GM12801 (cell line): ENCODE results near the gene CCDC38.

Experiments
- CTCF ChIP-seq: IDR thresholded peaks from one replicate; pipeline ENCODE4 v1.5.1; 2011; ENCODE audit warnings: control low read depth; ENCODE audit not compliant: insufficient read length; ENCODE audit errors: extremely low read depth

The CCDC38 gene

DNA sequence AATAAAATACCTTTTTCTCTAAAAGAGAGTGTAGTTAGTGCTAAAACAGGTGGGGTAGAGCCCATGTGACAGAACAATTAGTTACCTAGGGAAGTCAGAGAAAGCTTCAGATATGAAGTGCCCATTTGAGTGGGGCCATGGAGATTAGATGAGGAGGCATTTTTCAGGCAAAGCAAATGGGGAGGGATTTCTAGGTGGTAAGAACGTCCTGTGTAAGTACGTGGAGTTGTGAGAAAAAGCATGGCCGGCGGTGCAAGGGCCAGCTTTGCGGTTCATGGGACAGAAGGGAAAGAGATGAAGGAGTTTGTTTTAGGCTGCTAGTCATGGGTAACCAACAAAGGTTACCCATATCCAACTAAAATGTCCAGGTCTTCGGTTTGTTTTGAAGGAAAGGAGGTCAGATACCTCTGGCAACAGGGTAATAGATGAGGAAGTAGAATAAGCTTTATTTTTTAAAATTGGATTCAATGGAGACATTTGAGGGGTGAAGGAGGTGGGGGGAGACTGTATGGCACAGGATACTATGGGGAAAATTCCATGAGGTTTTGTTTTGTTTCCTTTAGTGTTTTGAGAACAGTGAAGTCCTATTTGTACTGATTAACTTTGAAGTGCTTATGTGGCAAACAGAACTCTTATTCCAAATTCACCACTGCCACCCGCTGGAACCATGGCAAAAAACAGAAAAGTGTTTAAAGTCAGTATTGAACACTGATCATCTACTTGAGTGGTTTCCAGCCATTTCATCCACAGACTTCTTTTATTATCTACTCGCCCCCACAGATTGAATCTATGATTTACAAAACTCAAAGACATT, 93.6 kb downstream of the CCDC38 start:
- no peak for TF ChIP-seq CTCF

DNA sequence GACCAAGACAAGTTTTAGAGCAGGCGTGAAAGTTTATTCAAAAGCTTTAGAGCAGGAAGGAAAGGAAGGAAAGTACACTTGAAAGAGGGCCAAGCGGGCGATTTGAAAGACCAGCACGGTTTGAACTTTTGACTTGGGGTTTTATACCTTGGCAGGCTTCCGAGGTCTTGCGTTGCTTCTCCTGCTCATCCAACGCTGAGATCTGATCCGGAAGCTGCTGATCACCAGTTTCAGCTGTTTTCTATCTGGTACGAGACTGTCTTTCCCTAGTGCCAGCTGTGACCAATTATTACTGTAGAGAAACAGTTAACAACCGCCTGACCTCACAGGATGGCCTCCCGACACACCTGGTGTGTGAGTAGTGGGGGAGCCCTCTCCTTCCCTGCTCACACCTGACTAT, 104.3 kb downstream of the CCDC38 start:
- no peak for TF ChIP-seq CTCF

DNA sequence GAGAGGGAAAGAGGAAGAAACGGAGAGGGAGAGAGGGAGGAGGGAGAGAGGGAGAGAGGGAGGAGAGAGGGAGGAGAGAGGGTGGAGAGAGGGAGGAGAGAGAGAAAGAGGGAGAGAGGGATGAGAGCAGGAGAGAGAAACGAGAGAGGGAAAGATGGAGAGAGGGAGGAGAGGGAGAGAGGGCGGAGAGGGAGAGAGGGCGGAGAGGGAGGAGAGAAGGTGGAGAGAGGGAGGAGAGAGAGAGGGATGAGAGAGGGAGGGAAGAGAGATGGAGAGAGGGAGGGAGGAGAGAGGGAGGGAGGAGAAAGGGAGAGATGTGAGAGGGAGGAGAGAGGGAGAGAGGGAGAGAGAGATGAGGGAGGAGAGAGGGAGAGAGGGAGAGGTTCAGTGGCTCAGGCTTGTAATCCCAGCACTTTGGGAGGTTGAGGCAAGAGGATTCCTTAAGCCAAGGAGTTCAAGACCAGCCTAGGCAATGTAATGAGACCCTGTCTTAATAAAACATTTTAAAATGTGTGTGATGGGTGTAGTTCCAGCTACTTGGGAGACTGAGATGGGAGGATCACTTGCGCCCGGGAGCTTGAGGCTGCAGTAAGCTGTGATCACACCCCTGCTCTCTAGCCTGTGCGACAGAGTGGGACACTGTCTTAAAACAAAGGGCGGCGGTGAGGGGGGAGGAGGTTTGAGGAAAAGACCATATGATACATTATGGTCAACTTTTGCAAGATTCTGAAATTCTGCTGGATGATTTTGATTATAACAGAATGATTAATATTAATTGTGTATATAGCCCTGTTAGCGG, 105.0 kb downstream of the CCDC38 start:
- TF ChIP-seq CTCF, result no peak

- no peak for TF ChIP-seq CTCF
These were observed 105.7 kb downstream of the CCDC38 start for GRCh38 chr12:95836630-95837239.

DNA sequence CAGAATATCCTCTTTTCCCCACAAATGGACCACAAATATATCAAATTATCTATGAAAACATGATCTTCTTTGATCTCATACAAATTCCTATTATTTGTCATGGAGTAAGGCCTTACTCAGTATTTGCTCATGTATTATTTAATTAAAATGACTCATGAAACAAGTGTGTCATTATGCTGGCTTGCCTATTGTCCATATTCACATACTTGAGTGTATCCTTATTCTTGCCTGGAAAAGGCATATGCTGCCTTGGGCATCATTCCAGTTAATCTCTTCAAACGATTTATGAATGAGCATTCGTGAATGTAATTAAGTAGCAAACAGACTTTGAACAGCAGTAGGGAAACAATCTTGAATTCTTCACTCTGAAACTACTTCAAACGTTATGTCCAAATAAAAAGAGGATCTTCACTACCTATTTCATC, 106.2 kb downstream of the CCDC38 start:
- TF ChIP-seq CTCF, result no peak

DNA sequence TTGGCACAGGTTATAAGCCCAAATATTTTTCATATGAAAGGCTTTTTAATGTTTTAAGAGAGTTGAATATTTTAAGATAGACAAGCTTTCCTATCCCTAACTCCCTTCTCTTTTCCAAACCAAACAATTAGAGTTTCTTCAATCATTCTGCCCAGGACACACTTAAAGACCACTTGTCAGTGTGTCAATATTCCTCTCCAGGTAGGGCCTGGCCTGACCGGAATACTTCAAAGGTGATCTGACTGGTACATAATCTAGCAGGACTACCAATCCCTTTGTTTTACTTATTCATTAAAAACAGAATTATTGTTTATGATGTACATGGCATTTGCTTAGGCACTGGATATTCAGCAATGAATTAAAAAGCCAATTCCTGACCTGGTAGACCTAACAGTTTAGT, 107.8 kb downstream of the CCDC38 start:
- TF ChIP-seq CTCF, result no peak
